Measurements from ENCODE around the gene FLCN.

FLCN gene

GRCh38 chr17:17191346-17191792 is 45.6 kb downstream of the FLCN start:
- Histone ChIP-seq H3K36me3 (ENCODE audit: low read length) (no peaks in the 10 kb centered on the region), H3K27ac (ENCODE audit: low read depth, low read length) (no peak overlapping the region), H3K79me2 (ENCODE audit: insufficient read depth, low read length) (no peaks in the 10 kb centered on the region), H3K4me3 (ENCODE audit: insufficient read depth, low read length, poor library complexity, severe bottlenecking) (no peak overlapping the region), H4K20me1 (ENCODE audit: low read depth, low read length) (no peaks in the 10 kb centered on the region), H3K4me2 (ENCODE audit: low read depth, low read length, poor library complexity, severe bottlenecking) (no peak overlapping the region), H2AFZ (ENCODE audit: low read depth, low read length, severe bottlenecking) (no peak overlapping the region), H3K9ac (ENCODE audit: low read length) (no peak overlapping the region), H3F3A (ENCODE audit: insufficient read depth) (no peaks in the 10 kb centered on the region), H3K27me3 (ENCODE audit: low read length) (no peaks in the 10 kb centered on the region), H3K9me3 (ENCODE audit: insufficient read depth, low read length) (no peaks in the 10 kb centered on the region), H3K9me2 (replicated peaks; ENCODE audit: insufficient read depth, low read length) (no peaks in the 10 kb centered on the region)
- no peak for TF ChIP-seq EZH2phosphoT487 (conservative IDR thresholded peaks at IDR 0.05; ENCODE audit: low read length)
- no peak for TF ChIP-seq CTCF (IDR thresholded peaks at IDR 0.05; ENCODE audit: insufficient read depth, low read length, poor library complexity, severe bottlenecking)

GRCh38 chr17:17190188-17190587 is 46.8 kb downstream of the FLCN start:
- H3K27ac ChIP-seq (ENCODE audit: low read depth, low read length) = no peak overlapping the region
- TF ChIP-seq EZH2phosphoT487 (conservative IDR thresholded peaks at IDR 0.05; ENCODE audit: low read length) (no peak), CTCF (IDR thresholded peaks at IDR 0.05; ENCODE audit: insufficient read depth, low read length, poor library complexity, severe bottlenecking) (no peak)
- H3K36me3 ChIP-seq (ENCODE audit: low read length) = no peaks in the 10 kb centered on the region
- no peaks in the 10 kb centered on the region for H3K9me2 ChIP-seq (replicated peaks; ENCODE audit: insufficient read depth, low read length)
- no peak overlapping the region for H2AFZ ChIP-seq (ENCODE audit: low read depth, low read length, severe bottlenecking)
- H3K27me3 ChIP-seq (ENCODE audit: low read length) = no peaks in the 10 kb centered on the region
- no peaks in the 10 kb centered on the region for H3K79me2 ChIP-seq (ENCODE audit: insufficient read depth, low read length)
- no peak overlapping the region for H3K4me2 ChIP-seq (ENCODE audit: low read depth, low read length, poor library complexity, severe bottlenecking)
- H3F3A ChIP-seq (ENCODE audit: insufficient read depth) = no peaks in the 10 kb centered on the region
- H3K4me3 ChIP-seq (ENCODE audit: insufficient read depth, low read length, poor library complexity, severe bottlenecking) = no peak overlapping the region
- no peaks in the 10 kb centered on the region for H3K9me3 ChIP-seq (ENCODE audit: insufficient read depth, low read length)
- H4K20me1 ChIP-seq (ENCODE audit: low read depth, low read length) = no peaks in the 10 kb centered on the region
- no peak overlapping the region for H3K9ac ChIP-seq (ENCODE audit: low read length)

- Histone ChIP-seq H3K4me2 (ENCODE audit: low read depth, low read length, poor library complexity, severe bottlenecking) (no peak overlapping the region), H3K79me2 (ENCODE audit: insufficient read depth, low read length) (no peaks in the 10 kb centered on the region), H3K9ac (ENCODE audit: low read length) (no peak overlapping the region), H3K27me3 (ENCODE audit: low read length) (no peaks in the 10 kb centered on the region), H3K9me3 (ENCODE audit: insufficient read depth, low read length) (no peaks in the 10 kb centered on the region), H4K20me1 (ENCODE audit: low read depth, low read length) (no peaks in the 10 kb centered on the region), H3K36me3 (ENCODE audit: low read length) (no peaks in the 10 kb centered on the region), H3K27ac (ENCODE audit: low read depth, low read length) (no peak overlapping the region), H3F3A (ENCODE audit: insufficient read depth) (no peaks in the 10 kb centered on the region), H3K9me2 (replicated peaks; ENCODE audit: insufficient read depth, low read length) (no peaks in the 10 kb centered on the region), H2AFZ (ENCODE audit: low read depth, low read length, severe bottlenecking) (no peak overlapping the region), H3K4me3 (ENCODE audit: insufficient read depth, low read length, poor library complexity, severe bottlenecking) (no peak overlapping the region)
- no peak for TF ChIP-seq CTCF (IDR thresholded peaks at IDR 0.05; ENCODE audit: insufficient read depth, low read length, poor library complexity, severe bottlenecking)
- no peak for TF ChIP-seq EZH2phosphoT487 (conservative IDR thresholded peaks at IDR 0.05; ENCODE audit: low read length)
Observed at GRCh38 chr17:17189559-17189958, 47.4 kb downstream of the FLCN start.
